Germinal center (tissue), 1 donor: ENCODE results near the gene ATG5.

Experiments used
- DNase-seq: peaks from one replicate; pipeline ENCODE4 v3.0.0; 2012; ENCODE audit warnings: mixed read lengths, low spot score

The ATG5 gene

DNA sequence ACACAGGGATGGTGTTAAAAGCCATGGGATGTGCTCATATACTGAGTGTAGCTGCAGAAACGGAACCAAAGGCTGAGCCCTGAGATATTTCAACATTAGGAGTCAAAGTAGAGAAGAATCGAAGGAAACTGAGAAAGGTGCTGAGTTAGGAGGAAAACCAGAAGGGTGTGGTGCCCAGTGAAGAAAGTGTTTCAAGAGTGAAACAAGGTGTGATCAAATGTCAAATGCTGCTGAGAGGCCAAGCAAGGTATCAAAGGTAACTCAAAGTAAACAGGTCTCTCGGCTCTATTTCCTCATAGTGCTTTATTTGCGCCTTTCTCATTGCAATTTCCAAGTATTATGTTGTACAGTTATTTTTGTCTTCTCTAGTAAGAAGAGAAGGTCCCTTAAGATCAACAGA, 145.4 kb downstream of the ATG5 start:
- DNase-seq: no peak

DNA sequence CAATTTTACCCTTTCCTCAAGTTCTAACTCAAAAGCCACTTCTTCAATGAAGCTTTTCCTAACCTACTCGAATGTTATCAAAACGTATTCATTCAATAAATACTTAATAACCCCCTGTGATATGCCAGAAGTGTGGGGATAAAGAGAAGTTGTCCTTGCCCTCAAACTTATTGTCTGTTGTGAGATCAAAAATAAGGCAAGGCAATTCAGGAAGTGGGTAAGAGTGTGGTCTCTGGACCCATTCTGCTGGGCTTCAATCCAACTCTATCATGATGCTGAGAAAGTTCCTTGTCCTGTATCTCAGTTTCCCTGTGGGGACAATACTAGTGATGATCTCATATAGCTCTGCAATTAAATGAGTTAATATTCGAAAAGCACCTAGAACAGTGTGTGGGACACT, 146.7 kb downstream of the ATG5 start:
- no peak for DNase-seq

DNA sequence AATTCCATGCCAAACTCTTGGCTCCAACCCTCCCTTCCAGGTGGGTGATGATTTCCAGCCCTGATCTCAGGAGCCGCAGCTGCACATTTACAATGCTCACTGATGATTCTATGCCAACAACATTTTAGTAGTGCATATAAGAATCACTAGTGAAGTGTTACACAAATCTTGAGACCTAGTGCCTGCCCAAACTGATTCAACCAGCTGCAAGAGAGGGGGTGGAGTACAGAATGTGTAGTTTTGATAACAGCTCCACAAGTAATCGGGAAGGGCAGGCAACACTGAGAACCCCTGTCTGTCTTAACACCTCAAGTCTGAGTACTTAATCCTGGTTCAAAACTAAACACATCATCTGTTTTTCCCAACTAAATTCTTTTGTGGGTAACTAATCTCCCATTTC, 147.8 kb downstream of the ATG5 start:
- no peak for DNase-seq

DNA sequence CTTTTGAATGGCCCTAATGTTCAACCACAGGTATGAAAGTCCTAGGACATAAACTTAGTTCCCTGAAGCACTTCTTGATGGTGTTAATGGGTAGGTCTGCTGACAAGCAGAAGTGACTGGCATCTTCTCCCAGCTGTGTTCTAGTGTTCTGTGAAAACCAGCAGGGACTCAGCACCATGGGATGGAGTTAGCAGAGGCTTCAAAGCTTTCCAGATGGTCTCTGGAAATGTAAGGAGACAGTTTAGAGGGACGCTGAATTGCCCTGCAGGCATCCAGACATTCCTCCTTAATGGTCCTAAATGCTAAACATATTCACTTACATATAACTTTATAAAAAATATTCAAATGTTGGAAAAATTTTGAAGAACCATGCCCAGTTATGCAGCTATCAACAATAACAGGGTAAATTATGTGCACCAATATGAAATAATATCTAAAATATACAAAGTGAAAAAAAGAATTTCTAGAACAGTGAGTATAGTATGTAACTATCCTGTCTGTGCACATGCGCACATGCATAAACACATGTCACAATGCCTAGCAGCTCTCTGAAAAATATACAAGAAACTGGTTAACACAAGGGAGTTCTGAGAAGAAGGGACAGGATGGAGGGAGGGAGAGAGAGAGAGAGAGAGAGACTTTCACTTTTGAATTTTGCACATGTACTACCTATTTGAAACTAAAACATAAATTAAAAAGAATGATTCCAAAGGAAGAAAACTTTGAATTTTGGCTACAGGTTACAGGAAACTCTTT, 152.3 kb downstream of the ATG5 start:
- DNase-seq: no peak

DNA sequence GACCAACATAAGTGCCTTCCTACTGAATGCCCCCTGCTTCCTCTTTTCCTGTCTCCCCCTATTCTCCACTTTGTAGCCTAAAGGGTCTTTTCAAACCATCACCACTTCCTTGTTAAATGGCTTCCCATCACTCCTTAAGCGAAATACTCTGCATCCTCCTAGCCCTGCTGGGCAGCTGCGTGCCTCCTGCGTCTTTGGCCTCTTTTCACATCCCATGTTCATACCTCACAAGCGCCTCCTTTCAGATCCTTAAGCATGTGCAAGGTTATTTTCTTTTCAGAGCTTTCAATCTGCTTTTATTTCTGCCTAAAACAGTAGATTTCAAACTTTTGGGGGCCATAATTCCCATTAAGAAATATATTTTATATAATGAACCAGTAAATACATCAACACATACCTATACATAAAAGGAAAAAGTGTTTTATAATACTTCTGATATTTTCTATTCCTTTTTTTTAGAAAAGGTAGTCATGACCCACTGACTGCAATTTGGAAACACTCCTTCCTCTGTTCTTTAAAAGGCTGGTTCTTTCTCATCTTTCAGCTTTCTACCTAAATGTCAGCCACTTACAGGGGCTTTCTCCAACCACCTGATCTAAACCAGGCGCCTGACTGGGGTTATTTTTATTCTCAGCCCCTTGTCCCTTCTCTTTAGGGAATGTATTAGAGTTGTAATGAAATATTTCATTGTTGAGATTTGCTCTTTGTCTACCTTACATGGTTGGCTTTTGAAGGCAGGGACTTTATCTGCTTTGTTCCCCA, 155.3 kb downstream of the ATG5 start:
- no peak for DNase-seq

DNA sequence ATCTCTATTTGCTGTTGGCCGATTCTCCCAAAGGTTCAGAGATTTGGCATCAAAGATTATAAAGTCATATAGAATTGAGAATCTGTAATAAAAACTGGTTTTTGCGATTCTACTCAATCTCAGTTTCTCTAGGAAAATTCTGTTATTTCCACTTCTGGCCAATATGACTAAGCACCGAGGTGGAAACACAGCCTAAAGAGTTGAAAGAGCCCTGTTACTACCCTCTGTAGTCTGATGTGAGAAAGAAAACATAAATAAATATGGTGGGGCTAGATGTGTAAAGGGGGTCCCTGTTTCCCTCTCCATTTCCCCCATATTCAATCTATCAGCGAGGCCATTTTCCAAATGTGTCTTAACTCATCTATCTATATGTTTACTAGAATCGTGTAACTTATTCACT, 156.0 kb downstream of the ATG5 start:
- DNase-seq: no peak

DNA sequence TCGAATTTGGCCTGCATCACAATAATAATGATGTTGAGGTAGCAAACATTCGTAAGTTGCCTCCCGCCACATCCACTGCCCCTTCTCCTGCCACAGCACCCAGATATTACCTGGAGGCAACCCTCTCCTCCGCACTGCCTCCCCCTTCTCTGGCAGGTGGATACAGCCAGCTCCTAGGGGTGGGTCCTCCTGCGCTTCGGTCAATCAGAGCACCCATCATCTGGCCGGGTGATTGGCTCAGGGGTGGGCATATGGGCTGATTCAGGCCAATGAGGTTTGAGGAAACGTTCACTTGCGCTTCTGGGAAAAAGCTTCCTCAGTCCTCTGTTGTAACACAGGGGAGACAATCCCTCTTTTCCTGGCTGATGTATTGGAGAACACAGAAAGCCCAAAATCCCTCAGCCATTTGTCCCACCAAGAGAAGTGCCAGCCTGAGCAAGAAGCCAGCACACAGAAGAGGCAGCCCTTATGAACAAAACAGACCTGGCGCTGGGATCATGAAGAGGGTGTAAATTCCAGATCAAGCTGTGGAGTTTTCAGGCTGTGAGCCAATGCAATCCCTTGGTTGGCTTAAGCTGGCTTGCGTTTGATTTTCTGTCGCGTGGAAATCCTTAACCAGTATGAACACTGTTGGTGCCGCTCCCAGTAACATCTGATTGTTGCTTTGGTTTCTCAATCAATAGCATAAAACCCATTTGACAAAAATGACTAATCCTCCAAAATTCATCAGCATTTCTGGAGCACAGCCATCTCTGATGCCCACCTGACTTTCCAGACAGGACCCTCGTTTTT, 157.3 kb downstream of the ATG5 start:
- DNase-seq: no peak

DNA sequence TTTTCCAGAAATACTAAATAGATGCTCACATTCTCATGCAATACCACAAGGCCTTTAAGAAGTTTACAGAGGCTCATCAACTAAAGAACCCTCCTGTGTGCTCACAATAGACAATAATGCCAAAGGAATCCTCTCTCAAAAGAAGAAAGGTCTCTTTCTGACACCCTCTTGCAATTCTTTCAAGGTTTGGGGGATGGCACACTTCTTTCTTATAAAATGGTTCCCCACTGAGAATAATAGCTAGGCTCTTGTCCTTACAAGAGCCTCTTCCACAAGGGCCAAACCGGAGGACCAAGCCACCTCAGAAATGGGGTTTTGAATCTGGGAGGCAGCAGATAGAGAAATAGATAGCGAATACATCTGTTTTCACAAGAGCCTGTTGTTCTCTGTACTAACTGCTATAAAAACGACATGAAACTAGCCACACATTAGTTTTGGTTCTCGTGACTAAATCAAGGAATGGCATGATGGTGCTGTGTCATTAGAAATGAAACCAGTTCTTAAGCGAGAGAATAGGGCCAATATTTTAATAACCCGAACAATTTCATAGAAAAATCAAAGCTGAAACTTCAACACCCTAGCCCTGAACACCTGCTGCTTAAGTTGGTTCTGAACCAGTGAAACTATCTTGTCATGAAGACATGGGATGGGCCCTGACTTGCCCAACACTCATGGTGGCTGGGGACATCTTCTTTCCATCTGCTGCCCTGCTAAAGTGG, 158.3 kb downstream of the ATG5 start:
- DNase-seq: no peak

DNA sequence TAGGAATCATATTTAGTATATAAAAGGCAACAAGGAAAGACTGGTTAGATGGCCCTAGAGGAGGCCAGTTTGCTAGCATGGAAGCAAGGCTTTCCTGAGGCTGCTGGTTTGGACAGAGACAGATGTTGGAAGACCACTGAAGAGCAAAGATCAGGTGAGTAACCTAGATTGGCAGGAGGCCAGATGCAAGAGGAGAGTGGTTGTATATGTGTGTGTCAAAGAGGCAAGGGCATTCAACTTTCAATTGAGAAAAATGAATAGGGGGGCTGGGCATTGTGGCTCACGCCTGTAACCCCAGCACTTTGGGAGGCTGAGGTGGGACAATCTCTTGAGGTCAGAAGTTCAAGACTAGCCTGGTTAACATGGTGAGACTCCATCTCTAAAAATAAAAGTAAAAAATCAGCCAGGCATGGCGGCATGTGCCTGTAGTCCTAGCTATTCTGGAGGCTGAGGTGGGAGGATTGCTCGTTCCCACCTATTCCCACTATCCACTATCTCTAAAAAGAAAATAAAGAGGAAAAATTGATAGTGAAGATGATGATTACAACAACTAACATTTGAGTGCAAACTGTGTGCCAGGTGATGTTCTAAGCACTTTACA, 159.6 kb downstream of the ATG5 start:
- DNase-seq: no peak

DNA sequence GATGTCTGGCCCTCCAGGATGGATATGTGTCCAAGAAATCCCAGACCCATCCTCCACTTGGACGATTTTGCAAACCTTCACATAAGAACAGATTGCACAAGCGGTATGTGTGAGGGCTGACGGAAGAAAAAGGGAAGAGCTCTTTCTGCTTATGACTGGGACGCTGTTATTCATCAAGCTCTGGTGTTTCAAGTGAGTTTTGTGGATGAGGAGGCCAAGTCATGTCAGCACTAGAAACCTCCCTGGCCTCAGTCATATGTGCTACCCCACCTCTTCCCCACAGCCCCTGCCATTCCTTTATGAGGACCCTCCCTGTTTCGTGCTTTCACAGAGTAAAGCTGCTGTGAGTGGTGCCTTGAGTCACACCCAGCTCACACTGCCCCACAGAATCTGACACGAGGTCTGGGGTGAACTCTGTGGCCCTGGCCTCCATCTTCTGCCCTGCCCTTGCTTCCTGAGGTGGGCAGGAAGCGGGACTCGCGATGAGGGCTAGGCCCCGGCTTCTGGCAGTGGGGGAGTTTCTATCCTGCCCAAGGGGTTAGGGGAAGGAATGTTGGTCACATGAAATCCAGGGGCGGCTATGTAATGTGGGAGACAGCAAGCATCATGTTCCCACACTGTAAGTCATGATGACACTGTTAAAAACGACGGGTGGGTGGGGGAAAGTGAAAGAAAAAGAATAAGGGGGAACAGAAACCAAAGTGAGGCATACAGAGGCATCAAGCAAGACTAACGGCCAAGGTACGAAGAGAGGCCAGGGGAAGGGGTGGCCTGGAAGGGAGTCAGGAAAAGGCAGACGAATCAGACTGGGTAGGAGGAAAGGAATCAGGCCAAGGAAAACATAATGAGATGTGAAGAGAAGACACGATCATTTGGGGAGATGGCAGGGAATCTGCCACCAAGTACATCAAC, 161.3 kb downstream of the ATG5 start:
- peak; percentile 69 for DNase-seq

DNA sequence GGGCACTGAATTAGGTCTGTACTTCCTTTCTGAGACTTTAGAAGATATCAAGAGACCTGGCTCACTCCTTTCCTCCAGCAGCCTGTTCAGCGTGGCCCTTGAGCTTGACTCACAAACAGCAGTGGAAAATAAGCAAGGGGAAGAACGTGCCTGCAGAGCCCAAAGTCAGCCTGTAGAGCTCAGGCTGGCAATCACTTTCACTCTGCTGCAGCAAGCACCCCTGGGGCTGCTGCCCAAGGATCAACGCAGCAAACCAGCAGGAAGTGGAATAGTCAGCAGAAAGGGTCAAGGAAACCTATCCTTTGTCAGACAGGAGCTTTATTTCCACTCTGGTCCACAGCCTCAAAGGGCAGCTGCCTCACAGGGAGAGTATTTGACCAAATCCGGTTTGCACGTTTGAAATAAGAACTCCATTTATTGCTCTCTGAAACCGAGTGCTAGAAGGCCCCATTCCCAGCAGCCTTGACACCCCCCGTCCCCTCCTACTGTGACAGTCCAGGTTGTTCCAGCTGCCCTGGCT, 162.1 kb downstream of the ATG5 start:
- DNase-seq: peak; percentile 61

DNA sequence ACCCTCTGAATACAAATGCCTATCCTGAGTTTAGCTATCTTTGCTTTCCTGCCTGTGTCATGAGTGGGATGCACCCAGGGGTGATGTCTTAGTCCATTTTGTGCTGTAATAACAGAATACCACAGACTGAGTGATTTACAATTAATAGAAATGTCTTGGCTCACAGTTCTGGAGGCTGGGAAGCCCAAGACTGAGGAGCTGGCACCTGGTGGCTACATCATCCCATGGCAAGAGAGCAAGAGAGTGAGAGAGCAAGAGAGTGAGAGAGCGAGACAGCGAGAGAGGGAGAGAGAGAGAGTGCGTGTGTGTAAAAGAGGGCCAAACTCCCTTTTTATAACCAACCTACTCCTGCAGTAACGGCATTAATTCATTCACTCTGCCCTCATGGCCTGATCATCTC, 162.6 kb downstream of the ATG5 start:
- DNase-seq: no peak

DNA sequence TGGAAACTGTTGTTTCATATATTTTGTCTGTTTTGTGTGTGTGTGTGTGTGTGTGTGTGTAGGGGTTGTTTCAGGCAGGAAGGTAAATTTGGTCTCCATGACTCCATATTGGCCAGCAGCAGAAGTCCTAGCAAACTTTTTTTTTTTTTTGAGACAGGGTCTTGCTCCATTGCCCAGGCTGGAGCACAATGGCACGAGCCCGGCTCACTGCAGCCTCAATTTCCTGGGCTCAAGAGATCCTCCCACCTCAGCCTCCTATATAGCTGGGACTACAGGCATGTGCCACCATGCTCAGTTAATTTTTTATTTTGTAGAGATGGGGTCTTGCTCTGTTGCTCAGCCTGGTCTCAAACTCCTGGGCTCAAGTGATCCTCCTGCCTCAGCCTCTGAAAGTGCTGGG, 163.7 kb downstream of the ATG5 start:
- no peak for DNase-seq

DNA sequence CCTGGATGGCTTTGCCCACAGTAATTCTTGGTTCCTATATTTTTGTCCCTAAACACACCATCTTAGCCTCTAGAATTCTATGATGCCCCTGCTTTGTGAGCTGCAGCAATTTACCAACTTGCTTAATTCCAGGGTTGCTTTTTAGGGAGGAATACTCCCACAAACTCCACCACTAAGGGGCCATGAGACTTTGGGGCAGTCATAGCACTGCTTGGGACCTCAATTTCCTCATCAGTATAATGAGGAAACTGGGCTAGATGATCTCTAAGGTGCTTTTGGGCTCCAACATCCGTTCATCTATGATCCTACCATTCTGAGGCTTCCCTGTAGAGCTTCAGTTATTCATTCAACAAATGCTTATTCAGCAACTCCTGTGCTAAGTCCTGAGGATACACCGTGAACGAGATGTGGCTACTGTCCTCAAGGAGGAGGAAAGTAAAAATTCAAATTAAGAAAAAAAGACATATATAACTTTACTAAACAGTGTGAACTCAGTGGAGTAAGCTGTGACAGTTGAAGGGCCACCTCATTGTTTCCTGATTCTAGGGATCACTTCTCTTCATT, 164.2 kb downstream of the ATG5 start:
- DNase-seq: no peak

DNA sequence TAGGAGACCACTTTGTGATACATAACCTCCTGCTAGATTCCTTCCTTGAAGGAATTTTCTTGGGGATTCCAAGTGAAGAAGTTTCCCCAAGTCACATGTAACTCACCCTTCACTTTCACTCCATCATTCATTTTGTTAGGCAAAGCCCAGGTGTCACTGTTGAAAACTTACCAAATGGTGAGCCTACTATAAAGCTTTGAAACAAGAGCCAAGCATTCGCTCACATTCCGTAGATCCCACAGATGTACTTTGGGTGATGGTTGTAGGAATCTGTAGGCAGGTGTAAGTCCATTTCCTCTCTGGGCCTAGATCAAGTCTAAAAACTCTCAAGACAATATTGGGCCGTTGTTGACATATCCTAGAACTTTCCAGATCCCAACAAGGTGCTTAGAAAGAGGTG, 165.4 kb downstream of the ATG5 start:
- no peak for DNase-seq

DNA sequence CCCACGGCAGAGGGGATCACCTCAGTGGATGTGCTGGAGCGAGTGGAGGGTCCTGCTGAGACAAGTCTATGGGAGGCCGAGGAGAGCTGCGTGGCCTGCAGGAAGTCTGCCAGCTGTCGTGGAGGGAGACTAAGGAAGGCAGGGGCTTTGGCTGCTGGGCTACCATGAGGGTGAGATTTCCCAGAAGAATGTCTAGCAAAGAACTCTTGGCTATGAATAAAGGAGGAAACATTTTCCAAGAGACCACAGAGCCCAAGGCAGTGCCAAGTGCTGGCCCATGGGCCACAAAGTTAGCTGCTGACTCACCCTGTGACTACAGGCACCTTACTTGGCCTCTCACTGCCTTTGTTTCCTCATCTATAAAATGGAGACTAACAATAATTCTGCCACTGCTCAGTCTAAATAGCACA, 166.0 kb downstream of the ATG5 start:
- no peak for DNase-seq

DNA sequence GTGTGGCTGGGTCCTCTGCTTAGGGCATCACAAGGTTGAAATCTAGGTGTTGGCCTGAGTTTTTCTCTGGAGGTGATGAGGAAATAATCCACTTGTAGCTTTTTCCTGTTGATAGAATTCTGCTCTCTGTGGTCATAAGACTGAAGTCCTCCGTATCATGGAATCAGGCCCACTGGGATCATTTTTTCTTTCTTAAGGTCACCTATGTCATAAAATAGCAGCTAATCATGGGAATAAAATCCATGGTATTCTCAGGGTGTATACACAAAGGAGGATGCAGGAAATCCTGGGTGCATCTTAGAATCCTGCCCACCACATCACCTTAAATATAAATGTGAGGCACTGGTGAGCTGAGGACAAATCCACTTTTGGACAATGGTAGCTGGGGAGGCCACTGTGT, 166.7 kb downstream of the ATG5 start:
- DNase-seq: no peak

DNA sequence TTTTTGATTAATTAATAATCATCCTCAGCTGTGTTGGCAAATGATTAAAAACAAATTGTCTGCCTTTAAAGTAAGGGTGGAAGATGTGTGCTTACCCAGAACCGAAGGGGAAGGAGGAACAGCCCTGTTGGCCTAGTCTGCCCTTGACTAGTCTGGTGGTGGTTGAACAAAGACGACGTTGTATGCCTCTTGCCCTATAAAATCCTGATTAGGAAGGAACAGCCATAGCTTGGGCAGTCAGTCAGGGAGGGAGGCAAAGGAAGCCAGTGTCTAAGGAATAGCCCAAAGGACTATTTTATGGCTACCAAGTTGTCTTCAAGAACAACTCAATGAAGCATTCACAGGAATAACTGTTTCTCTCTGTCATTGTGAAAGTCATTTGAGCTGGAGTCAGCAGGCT, 168.7 kb downstream of the ATG5 start:
- DNase-seq: no peak

DNA sequence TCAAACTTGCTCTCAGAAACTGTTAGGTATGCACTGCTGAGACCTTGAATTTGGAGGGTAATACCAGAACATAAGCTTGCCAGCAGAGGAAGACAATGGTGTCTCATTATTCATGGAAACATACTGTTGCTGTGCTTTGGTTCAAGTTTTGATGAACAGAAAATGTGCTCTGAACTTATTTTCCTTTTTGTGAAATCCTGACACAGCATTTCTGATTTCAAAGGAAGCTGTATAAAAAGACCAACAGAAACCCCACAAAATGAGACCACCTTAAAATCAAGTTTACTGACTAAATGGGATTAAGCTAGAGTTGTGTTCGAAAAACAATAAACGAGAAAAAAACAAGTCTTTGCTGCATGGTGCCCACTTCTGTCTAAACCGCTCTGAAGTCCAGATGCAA, 169.1 kb downstream of the ATG5 start:
- no peak for DNase-seq

DNA sequence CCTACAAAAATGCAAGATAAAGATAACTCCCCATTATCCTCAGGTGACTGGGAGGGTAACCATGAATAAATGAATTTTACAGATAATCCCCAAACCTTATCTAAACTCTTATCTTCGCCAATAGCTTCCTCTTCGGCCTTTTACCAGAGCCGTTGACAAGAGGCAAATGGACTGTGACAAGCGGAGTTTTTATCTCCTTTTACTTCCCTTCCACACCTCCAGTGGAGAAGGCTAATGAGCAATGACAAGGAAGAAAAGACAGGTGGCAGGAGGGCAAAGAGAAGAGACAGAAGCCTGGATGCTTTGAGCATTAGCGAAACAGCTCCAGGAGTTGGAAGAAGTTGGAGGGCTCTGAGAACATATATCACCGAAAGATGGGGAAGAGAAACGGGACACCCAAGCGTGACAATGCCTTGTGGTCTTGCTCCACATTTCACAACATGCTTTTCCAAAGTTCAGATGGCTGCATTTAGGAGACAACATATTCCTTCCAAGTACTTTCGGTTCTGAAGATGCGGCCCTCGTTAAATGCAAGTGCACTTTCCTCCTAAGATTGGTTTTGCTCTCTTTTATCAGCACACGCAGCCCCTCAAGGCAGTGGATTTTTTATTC, 170.2 kb downstream of the ATG5 start:
- DNase-seq: no peak
